Stimulated activated CD8-positive, alpha-beta memory T cell treated with anti-CD3 and anti-CD28 coated beads, Interleukin-2, amount 100 ng/mL, for 1 hour (primary cell): ENCODE measurements around the gene NDUFA12.
A peak's percentile ranks its signal among the peaks of the same experiment; 100 is the strongest.

Experiments
- DNase-seq, 2 donors: peaks; one replicate each; pipeline ENCODE4 v3.0.0-alpha.2; 2020; ENCODE audit warnings: low read depth in 2 of 2

Gene NDUFA12

DNA sequence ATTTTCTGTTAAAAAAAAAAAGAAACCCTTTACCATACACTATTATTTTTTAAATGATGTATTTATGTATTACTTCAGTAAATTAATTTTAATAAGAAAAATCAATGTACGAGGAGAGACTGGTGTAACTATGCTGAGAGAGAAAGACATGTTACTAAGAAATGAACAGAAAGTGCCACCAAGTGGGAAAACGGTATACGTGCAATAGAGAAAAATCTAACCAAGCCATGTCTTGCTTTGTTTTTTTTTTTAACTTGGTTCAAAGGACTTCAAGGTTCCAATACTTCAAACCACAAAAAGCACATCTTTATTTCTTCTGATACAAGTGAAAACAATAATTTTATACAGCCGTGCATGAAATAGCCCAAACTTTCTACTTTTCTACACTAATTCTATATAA is 22.9 kb downstream of the NDUFA12 start:
- no peak for DNase-seq

- DNase-seq = no peak
Measured at GRCh38 chr12:94979941-94980340, 23.6 kb downstream of the NDUFA12 start.

GRCh38 chr12:94977766-94978468 is 25.6 kb downstream of the NDUFA12 start:
- DNase-seq = no peak

DNA sequence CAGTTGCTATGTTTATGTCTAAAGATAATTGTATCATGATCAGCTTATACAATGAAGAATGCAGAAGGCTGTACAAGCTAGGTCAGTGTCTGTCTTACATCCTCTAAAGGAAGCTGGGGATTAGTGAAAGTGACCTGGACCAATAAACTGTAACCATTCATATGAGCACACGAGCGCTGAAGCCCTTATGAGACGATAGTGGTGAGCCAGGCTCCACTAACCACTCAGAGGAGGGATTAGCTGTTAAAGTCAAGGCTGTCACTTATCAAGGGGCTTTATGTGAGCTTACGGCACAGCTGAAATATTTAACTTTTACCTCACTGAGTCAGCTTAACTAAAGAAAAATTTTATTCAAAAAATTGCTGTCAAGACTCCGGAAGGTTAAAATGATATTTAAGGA is 30.3 kb downstream of the NDUFA12 start:
- no peak for DNase-seq

DNA sequence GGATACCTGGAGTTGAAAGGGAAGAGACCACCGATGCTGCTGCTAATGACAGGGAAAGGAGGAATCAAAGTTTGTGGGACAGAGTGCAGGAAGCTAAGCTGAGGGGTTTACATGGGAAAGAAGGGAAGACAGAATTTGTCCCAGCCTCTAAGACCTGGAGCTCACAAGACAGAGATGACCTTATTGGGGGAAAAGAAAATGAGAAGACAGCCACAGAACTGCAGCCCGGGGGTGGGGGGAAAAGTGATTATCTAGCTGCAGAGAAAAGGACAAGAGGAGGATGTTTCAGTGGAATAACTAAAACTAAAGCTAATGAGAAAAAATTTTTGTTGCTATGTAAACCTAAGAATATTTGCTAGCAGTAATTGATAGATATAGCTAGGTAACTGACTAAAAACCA is 30.7 kb downstream of the NDUFA12 start:
- no peak for DNase-seq

DNA sequence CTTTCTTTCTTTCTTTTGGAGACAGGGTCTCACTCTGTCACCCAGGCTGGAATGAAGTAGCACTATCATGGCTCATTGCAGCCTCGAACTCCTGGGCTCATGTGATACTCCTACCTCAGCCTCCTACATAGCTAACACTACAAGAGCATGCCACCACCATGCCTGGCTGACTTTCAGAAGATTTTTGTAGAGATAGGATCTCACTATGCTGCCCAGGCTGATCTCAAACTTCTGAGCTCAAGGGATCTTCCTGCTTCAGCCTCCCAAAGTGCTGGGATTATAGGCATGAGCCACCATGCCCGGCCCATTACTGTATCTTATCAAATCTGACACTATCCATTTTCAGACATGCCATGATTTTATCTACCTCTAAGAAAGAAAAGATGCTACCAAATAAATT is 31.6 kb downstream of the NDUFA12 start:
- DNase-seq = no peak

GRCh38 chr12:94970560-94970959 is 32.9 kb downstream of the NDUFA12 start:
- DNase-seq = no peak

GRCh38 chr12:94969424-94969823 is 34.1 kb downstream of the NDUFA12 start:
- DNase-seq = no peak

- no peak for DNase-seq
Measured at GRCh38 chr12:94965982-94966630, 37.4 kb downstream of the NDUFA12 start.

- no peak for DNase-seq
Measured at GRCh38 chr12:94963649-94964048, 39.8 kb downstream of the NDUFA12 start.

GRCh38 chr12:94962670-94963069 is 40.8 kb downstream of the NDUFA12 start:
- DNase-seq = no peak

DNA sequence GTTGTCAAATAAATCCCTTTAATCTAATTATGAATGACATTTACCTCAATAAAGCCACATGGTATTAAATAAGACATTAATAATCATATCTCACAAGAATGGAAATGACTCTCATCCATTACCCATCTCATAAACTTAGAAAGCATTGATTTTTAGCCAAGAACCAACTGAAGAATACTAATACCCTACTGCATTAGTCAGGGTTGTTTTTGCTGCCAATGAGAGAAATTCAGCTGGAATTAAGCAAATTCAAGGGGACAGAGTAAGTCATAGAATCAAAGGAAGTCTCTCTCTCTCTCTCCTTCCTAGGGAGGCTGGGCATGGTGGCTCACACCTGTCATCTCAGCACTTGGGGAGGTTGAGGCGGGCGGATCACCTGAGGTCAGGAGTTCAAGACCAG is 41.6 kb downstream of the NDUFA12 start:
- no peak for DNase-seq

GRCh38 chr12:94961256-94961824 is 42.2 kb downstream of the NDUFA12 start:
- no peak for DNase-seq

- no peak for DNase-seq
Measured at GRCh38 chr12:94957006-94957405, 46.5 kb downstream of the NDUFA12 start.

- DNase-seq = no peak
Measured at GRCh38 chr12:94954948-94955592, 48.4 kb downstream of the NDUFA12 start.

- DNase-seq = no peak
Measured at GRCh38 chr12:94954029-94954685, 49.3 kb downstream of the NDUFA12 start.

DNA sequence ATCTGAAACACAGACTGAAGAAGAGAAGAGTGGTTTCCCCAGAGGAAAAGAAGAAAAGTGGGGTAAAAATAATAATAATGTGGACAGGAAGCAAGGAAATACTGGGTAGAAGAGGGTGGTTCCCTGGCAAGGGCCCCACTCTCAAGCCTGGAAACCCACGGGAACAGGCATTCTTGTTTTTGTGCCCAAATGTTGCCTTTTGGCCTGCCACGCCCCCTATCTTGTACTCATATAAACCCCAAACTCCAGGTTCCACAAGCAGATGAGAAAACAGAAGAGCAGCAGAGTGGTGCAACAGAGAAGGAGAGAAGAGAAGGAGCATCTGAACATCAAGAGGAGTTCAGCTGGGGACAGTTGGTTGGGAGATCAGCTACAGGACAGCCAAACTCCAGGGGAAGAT is 51.2 kb downstream of the NDUFA12 start:
- DNase-seq = no peak

DNA sequence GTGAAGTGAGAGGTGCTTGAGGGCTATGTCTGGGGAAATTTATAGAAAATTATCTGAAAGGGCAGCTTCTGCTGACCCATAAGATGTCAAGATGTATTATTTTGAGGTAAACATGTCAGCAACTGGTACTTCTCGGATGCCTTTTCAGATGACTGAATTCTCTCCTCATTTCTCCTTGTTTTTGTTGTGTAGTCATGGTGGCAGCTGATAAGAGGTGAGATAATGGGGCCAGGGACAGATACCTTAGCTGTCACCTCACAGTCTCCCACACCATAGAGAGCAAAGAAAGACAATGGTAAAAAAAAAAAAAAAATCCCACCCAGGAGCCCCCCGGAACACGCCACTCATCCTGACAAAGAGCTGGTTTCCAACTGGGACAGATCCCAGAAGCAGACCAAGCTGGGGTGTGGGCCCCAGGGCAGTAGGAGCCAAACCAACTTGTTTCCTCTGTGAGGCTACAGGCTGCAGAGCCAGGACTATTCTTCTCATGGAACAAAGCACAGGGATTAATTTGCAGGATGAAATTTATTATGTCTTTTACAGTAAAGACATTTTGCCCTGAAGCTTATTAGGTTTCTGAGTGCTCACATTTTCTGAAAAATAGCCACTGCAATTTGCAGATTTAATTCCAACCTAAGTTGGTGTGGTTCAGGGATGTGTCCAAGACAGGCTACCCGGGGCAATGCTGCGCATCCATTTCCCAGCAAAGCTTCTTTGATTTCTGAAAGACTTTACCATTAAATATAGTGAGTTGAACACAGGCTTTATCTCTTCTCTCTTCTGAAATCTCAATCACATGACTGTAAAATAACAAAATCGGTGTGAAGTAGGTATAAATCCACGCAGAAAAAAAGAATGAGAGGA is 52.2 kb downstream of the NDUFA12 start:
- no peak for DNase-seq

DNA sequence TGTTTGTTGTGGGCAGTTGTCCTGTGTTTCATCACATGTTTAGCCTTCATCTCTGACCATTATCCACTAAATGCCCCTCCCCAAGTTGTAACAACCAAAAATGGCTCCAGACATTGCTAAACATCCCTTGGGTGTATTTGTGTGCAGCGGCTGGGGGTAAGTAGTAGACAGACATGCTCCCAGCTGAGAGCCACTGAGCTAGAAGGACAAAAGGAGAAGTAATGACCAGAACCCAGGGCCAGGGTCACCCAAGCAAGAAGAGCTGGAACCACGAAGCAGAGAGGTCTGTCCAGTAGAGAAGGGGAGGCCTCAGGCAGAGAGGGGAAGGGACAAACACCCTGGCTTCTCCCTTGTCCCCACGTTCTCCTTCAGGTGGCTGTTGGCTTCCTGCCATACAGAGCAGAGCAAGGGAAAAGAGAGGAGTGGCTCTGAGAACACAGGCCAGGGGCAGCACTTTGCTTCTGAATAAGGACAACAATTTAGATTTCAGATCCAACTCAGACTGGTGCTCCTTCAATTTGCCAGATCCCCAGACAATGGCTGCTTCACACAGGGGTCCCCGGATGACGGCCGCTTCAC is 55.2 kb downstream of the NDUFA12 start:
- no peak for DNase-seq

DNA sequence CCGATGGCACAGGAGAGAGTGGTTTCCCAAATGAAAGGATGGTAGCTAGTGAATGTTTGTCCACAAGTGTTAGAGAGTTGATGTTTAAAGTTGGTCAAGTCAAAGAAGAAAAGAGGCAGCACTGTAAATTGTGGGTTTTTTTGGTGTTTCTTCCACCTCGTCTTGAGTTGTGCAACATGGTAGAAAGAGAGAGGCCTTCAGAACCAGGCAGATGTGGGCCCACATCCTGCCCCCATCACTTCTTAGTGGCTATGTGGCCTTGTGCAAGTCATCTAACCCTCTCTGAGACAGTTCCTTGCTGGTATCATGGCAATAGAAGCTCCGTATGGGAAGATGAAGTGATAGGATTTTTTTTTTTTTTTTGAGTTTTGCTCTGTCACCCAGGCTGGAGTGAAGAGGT is 60.8 kb downstream of the NDUFA12 start:
- DNase-seq = no peak

DNA sequence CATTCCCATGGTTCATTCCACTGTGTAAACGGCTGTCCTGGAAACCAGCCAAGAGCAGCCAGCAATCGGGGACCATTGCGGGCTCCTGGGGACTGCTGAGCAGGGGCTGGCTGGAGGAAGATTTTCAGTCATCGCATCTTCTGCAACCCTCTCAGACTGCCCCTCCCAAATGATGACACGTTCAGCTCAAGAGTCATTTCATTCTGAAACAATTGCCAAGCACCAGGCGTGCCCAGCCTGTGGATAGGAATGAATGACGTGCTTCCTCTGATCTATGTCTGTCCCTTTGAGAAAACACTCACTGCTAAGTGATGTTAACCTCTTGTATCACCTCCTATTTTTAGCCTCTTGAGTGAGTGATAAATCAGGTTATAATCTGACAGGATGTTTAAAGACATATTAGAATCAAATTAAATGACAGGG is 62.0 kb downstream of the NDUFA12 start:
- peak; percentile 15 to 29 for DNase-seq
